Ovary (tissue), 9 donors: ENCODE data around the gene PER1. TPM values are rescaled to one million over a fixed set of nuclear protein-coding genes. Genes with fewer than 3 reads are reported as not detected.

ENCODE experiments used
- DNase-seq, 5 donors: peaks; one replicate each; pipeline ENCODE4 v3.0.0-alpha.2; 2019 to 2020
- H3K27ac ChIP-seq, 2 donors: fragments of 200-600 bp; one replicate each; pipeline versions ENCODE4 v1.5.1 to v1.8.0; 2019 to 2022
- H3K27me3 ChIP-seq: fragments of 200-600 bp; one replicate; pipeline ENCODE4 v1.8.0; 2022
- H3K36me3 ChIP-seq: fragments of 200-600 bp; sonication (generic); one replicate; pipeline ENCODE4 v1.5.1; 2019
- H3K4me1 ChIP-seq: one replicate; pipeline ENCODE4 v1.8.1; 2013; ENCODE audit warnings: mild to moderate bottlenecking, moderate library complexity; ENCODE audit not compliant: insufficient read depth
- H3K4me3 ChIP-seq: fragments of 200-600 bp; sonication (generic); one replicate; pipeline ENCODE4 v1.5.1; 2017
- H3K9me3 ChIP-seq, 2 donors: fragments of 200-600 bp in 1 of 2; sonication (generic) in 1 of 2; one replicate each; pipeline versions ENCODE4 v1.5.1 to v1.8.1; 2013 to 2019; ENCODE audit warnings: mild to moderate bottlenecking in 1 of 2, moderate library complexity in 1 of 2
- EP300 ChIP-seq: sonication (generic); formaldehyde crosslinking; IDR thresholded peaks from one replicate; pipeline ENCODE4 v1.6.1; 2017; ENCODE audit warnings: antibody characterized with exemption
- POLR2A ChIP-seq: fragments of 450-650 bp; IDR thresholded peaks from one replicate; pipeline ENCODE4 v1.6.1; 2017; ENCODE audit warnings: antibody characterized with exemption, mild to moderate bottlenecking, moderate library complexity
- WGBS, 3 donors: extraction: QIAGEN DNeasy Blood & Tissue Kit in 1 of 3; methylation state at CpG; one replicate each; pipeline versions ENCODE4 v1.1.5 to v1.1.7; 2013 to 2017; 5-methylcytosine and 5-hydroxymethylcytosine counted together
- intact Hi-C, 4 donors: fragments of 100-400 bp; cut with DNase I; formaldehyde crosslinking; loops; one replicate each; pipeline versions ENCODE4 v1.11.0 to v1.15.1; 2022 to 2023
- polyA plus RNA-seq, 2 donors: library from polyadenylated mRNA; stranded (reverse); fragments of 200-250 nt in 1 of 2; fragments of 350-450 nt in 1 of 2; fragmentation: Illumina TruSeq in 1 of 2; extraction: RNeasy Lipid Tissue Mini Kit (QIAGEN cat#74804) in 1 of 2; gene quantifications; one replicate each; pipeline ENCODE4 v1.2.3, GENCODE V29; 2013 to 2014
- total RNA-seq, 7 donors: library from RNA; depleted of rRNA in 2 of 7; stranded (reverse); fragments of >200 nt in 2 of 7; fragmentation: NEBNext Ultra II Directional in 3 of 7; extraction: Animal tissue kit (Norgen Biotek cat#: 25700) in 3 of 7; gene quantifications; one replicate each; pipeline versions ENCODE4 v1.1.0 to v1.2.4, GENCODE V29; 2016 to 2023
- TF ChIP-seq, protein P1 (sequence below), 3 donors: fragments of 450-650 bp in 2 of 3; fragments of 200-600 bp in 1 of 3; IDR thresholded peaks; one replicate each; pipeline versions ENCODE4 v1.5.1 to v1.8.0; 2016 to 2022; ENCODE audit warnings: antibody characterized with exemption in 3 of 3, mild to moderate bottlenecking in 1 of 3
- donor health status: DM: no; HTN: no; CAD: no; lungs with moderate emphysema.
- donor health status: DM: no; HTN: no; CAD: no.
- donor health status: Bipolar disorder and iron deficiency.
- donor health status: DM: yes; HTN: yes; CAD: no.
- donor health status: DM: no; HTN: no; CAD: no.
- donor health status: DM: yes; HTN: yes; CAD: no.

Gene PER1
- total and polyA plus RNA-seq, 9 donors = 12.8 to 394 (median 164) TPM

DNA sequence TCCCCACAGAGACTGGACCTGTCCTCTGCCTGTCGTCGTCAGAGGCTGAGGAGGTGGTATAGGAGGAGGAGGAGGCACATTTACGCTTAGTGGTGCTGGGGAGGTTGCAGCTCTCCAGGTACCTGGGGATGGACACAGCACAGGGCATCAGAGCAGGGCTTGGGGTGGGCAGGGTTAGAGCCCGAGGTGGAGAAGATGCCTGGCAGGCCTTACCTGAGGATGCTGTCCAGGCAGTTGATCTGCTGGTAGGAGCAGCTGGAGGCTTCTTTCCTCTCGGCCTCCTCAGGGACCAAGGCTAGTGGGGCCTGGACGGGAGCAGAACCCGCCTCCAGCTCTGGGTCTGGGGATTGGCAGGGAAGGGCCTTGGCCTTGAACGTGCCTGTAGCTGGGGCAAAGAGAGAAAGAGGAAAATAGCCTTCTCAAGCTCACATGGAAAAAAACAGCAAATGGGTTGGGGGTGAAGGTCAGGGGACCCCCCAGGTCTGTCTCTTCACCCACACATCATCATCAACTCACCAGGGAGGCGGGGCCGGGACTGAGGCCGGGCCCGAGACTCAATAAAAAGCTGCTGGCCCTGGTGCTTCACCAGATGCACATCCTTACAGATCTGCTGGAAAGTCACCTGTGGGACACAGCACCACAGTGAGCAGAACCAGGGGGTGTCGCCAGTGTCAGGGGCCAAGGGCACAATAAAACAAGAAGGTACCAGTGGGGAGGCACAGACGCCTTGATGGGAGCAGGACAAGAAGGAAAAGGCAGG, 5.6 kb downstream of the PER1 start:
- TF ChIP-seq EP300 (no peak), POLR2A (no peak)
- TF ChIP-seq, protein P1, sequence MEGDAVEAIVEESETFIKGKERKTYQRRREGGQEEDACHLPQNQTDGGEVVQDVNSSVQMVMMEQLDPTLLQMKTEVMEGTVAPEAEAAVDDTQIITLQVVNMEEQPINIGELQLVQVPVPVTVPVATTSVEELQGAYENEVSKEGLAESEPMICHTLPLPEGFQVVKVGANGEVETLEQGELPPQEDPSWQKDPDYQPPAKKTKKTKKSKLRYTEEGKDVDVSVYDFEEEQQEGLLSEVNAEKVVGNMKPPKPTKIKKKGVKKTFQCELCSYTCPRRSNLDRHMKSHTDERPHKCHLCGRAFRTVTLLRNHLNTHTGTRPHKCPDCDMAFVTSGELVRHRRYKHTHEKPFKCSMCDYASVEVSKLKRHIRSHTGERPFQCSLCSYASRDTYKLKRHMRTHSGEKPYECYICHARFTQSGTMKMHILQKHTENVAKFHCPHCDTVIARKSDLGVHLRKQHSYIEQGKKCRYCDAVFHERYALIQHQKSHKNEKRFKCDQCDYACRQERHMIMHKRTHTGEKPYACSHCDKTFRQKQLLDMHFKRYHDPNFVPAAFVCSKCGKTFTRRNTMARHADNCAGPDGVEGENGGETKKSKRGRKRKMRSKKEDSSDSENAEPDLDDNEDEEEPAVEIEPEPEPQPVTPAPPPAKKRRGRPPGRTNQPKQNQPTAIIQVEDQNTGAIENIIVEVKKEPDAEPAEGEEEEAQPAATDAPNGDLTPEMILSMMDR (IDR thresholded peaks at IDR 0.05) = no peak
- WGBS, 3 donors = 80 to 86% (median 83%) methylated on average over 14 of the region's 14 CpGs
- no peaks in the 10 kb centered on the region for H3K36me3 ChIP-seq

DNA sequence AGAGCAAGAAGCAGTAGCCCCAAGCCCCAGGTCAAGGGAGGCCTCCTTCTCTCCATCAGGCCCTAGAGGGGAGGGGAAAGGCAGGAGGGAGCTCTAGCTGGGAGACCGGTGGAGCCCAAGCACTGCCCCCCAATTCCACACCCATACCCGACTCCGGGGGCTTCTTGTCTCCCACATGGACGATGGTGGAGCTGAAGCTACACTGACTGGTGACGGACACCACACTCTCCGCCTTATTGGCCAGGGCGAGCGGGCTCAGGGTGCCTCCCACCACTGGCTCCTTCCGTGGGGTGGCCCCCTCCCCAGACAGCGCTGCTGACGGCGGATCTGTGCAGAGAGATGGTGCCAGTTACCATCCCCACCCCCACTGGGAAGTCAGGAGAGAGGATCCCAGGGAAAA, 6.4 kb downstream of the PER1 start:
- Histone ChIP-seq H3K9me3 (no peaks in the 10 kb centered on the region), H3K36me3 (no peaks in the 10 kb centered on the region), H3K27ac (peak overlapping the region; percentile 32 to 69), H3K4me1 (peaks cover 3% of the 10 kb centered on the region), H3K27me3 (no peaks in the 10 kb centered on the region), H3K4me3 (no peak overlapping the region)
- TF ChIP-seq EP300 = no peak
- TF ChIP-seq, protein P1 (IDR thresholded peaks at IDR 0.05) = no peak
- TF ChIP-seq POLR2A = no peak
- 85 to 89% (median 85%) methylated on average over 12 of the region's 12 CpGs for WGBS, 3 donors
- DNase-seq = peak in 3 of 5 donors; percentile 25 to 54 (median 46)
- intact Hi-C loops = no loop called here

More for the DNA sequence above, 5.6 kb downstream of the PER1 start:
- Histone ChIP-seq H3K27me3 (no peaks in the 10 kb centered on the region), H3K4me3 (no peak overlapping the region), H3K4me1 (peaks cover 4% of the 10 kb centered on the region), H3K27ac (peak overlapping the region; percentile 32 to 69), H3K9me3 (no peaks in the 10 kb centered on the region)
- intact Hi-C loops = no loop called here
- peak in 3 of 5 donors; percentile 11 to 41 (median 29) for DNase-seq

DNA sequence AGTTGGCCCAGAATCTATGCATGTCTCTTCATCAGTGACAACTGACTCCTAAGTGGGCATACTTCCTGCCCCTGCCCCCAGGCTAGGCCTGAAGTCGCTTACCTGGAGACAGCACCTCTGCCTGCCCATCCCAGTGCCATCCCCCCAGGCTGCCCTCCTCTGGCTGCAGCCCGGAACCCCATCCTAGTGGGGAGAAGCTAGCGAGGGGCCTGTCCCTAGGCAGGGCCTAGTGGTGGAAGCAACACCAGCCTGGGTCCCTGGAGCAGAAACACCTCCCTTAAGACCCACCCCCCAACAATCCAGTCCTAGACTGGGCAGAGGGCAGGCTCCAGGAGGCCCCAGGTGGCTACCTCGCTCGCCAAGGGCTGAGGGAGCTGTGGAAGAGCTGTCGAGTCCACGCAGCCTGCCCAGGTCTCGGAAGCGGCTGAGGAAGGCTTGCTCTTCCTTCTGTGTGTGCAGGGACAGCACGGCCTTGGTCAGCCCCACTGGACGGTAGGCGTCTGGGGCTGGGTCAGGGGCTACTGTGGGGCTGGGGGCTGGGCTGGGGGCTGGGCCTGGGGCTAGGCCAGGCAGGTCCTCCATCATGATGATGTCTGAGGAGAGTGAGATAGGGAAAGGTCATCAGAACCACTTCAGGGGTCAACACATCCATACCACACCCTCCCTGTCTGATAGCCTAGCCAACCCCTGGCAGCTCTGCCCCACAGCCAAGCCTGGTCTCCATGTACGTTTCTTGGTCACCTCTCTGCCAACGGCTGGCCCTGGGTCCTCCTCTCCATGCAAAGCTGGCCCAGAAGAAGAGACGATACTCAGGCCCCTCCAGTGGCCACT, 7.6 kb downstream of the PER1 start:
- Histone ChIP-seq H3K4me3 (no peak overlapping the region), H3K27ac (no peak overlapping the region), H3K9me3 (no peaks in the 10 kb centered on the region), H3K27me3 (no peaks in the 10 kb centered on the region), H3K36me3 (no peaks in the 10 kb centered on the region), H3K4me1 (no peaks in the 10 kb centered on the region)
- WGBS, 3 donors = 87 to 88% (median 87%) methylated on average over 15 of the region's 15 CpGs
- peak in 4 of 5 donors; percentile 20 to 54 (median 32) for DNase-seq
- intact Hi-C loops = no loop called here
- TF ChIP-seq EP300 (no peak), POLR2A (no peak)
- TF ChIP-seq, protein P1 (IDR thresholded peaks at IDR 0.05) = no peak

DNA sequence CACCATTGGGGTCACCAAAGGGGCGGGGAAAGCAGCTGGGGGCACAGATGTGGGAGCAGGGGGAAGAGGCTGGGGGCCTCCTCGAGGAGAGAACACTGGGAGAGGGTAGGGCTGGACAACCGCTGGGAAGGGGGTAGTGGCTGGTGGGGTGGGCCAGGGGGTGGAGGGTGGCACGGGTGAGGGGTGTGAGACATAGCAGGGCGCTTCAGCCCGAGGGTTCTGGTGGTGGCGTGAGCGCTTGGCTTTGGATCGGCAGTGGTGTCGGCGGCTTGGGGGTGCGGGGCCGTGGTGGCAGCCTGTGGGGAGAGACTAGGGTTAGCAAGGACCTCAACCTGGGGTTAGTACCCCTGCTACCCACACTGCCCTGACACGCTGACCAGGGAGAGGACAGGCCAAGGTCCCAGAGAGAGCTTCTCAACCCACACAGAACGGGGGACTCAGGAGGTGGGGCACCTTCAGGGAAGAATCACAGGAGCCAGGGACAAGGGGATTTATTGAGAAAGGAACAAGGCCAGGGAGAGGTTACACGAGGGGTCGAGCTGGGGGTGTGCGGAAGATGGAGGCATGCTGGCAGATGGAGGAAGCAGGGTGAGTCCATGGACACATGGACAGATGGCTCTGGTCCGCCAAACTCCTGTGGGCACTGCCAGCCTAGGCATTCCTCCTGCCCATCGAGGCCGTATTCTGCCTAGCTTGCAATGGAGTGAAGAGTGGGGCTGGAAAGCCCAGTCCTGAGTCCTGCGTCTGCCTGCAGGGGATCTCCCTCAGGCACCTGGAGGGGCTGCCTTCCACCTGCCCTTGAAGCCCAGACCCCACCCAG, 8.4 kb downstream of the PER1 start:
- WGBS, 3 donors = 85 to 92% (median 87%) methylated on average over 22 of the region's 22 CpGs
- no peaks in the 10 kb centered on the region for H3K27me3 ChIP-seq
- no peak overlapping the region for H3K27ac ChIP-seq
- no peaks in the 10 kb centered on the region for H3K9me3 ChIP-seq
- intact Hi-C loops = no loop called here
- no peak overlapping the region for H3K4me3 ChIP-seq
- no peaks in the 10 kb centered on the region for H3K36me3 ChIP-seq
- no peak for TF ChIP-seq EP300
- TF ChIP-seq, protein P1 (IDR thresholded peaks at IDR 0.05) = no peak
- TF ChIP-seq POLR2A = peak; percentile 6
- DNase-seq = peak in 3 of 5 donors; percentile 25 to 67 (median 40)
- no peaks in the 10 kb centered on the region for H3K4me1 ChIP-seq
